Raji (cell line): ENCODE data around the gene RLN2.
"Not testable (repeated sequence)": the region's sequence is repeated elsewhere in the genome, so short reads cannot be mapped to it uniquely, and the experiment has no call there.

Experiments
- POLR2A ChIP-seq: IDR thresholded peaks from 2 replicates; pipeline ENCODE4 v1.6.1; 2011; ENCODE audit warnings: low read depth, low read length, control low read depth; ENCODE audit not compliant: insufficient read depth

Gene RLN2

GRCh38 chr9:5303840-5304795 is at the start of gene RLN2:
Gene RLN2, minus strand, starts transcription at chr9:5304716. Its CDS starts 136 bp downstream, at chr9:5304580.
- TF ChIP-seq POLR2A = not testable (repeated sequence)

GRCh38 chr9:5354184-5354583 is 49.7 kb upstream of the RLN2 start:
- TF ChIP-seq POLR2A = no peak

GRCh38 chr9:5352637-5353248 is 48.2 kb upstream of the RLN2 start:
- TF ChIP-seq POLR2A = no peak

GRCh38 chr9:5338992-5339981 is 34.8 kb upstream of the RLN2 start, which contains the start of gene RLN1:
Gene RLN1, minus strand, starts transcription at chr9:5339876. Its CDS starts 130 bp downstream, at chr9:5339746.
- TF ChIP-seq POLR2A = not testable (repeated sequence)

- no peak for TF ChIP-seq POLR2A
These were observed 32.2 kb upstream of the RLN2 start for GRCh38 chr9:5336688-5337087.

- no peak for TF ChIP-seq POLR2A
These were observed 22.5 kb upstream of the RLN2 start for GRCh38 chr9:5326893-5327548.

- TF ChIP-seq POLR2A = no peak
These were observed 21.7 kb upstream of the RLN2 start for GRCh38 chr9:5326187-5326586.

GRCh38 chr9:5321058-5321457 is 16.5 kb upstream of the RLN2 start:
- TF ChIP-seq POLR2A = no peak

GRCh38 chr9:5315187-5315923 is 10.8 kb upstream of the RLN2 start:
- TF ChIP-seq POLR2A = no peak

- no peak for TF ChIP-seq POLR2A
These were observed 6.3 kb upstream of the RLN2 start for GRCh38 chr9:5310851-5311250.

GRCh38 chr9:5305741-5306140 is 1.2 kb upstream of the RLN2 start:
- no peak for TF ChIP-seq POLR2A

- TF ChIP-seq POLR2A = no peak
These were observed 3.0 kb downstream of the RLN2 start for GRCh38 chr9:5301544-5301943.

GRCh38 chr9:5292141-5292540 is 12.4 kb downstream of the RLN2 start:
- no peak for TF ChIP-seq POLR2A

- no peak for TF ChIP-seq POLR2A
These were observed 15.9 kb downstream of the RLN2 start for GRCh38 chr9:5288591-5288990.

GRCh38 chr9:5286262-5286661 is 18.3 kb downstream of the RLN2 start:
- no peak for TF ChIP-seq POLR2A
